Neural crest cell (in vitro differentiated cells): ENCODE measurements around the gene FAM114A2. TPM values are rescaled to one million over a fixed set of nuclear protein-coding genes. Genes with fewer than 3 reads are reported as not detected.

ENCODE experiments used
- DNase-seq: peaks from one replicate; pipeline ENCODE4 v3.0.0; 2021; ENCODE audit warnings: low read depth, mixed read lengths, low spot score
- H3K27ac Mint-ChIP-seq: one replicate; pipeline ENCODE4 v1.8.0; 2021; ENCODE audit warnings: mild to moderate bottlenecking, mixed read lengths; ENCODE audit not compliant: unreplicated experiment
- H3K27me3 Mint-ChIP-seq: 2 replicates; pipeline ENCODE4 v1.8.0; 2021; ENCODE audit warnings: low read depth, mild to moderate bottlenecking, mixed read lengths
- H3K36me3 Mint-ChIP-seq: 2 replicates; pipeline ENCODE4 v1.8.0; 2021; ENCODE audit warnings: low read depth, mild to moderate bottlenecking, mixed read lengths
- H3K4me1 Mint-ChIP-seq: 2 replicates; pipeline ENCODE4 v1.8.0; 2021; ENCODE audit warnings: mixed read lengths
- H3K4me3 Mint-ChIP-seq: one replicate; pipeline ENCODE4 v1.8.0; 2021; ENCODE audit warnings: mild to moderate bottlenecking, mixed read lengths
- H3K9me3 Mint-ChIP-seq: 2 replicates; pipeline ENCODE4 v1.8.0; 2021; ENCODE audit warnings: mixed read lengths
- CTCF ChIP-seq: fragments of 200-600 bp; sonication (generic); conservative IDR thresholded peaks from 2 replicates; pipeline ENCODE4 v1.5.0; 2021; ENCODE audit warnings: antibody characterized with exemption, mild to moderate bottlenecking
- total RNA-seq: library from RNA; stranded (reverse); gene quantifications from 2 replicates; pipeline ENCODE4 v1.2.1, GENCODE V29; 2021

The FAM114A2 gene
- total RNA-seq, 1 donor from 2014 or later, result 32.4 TPM

GRCh38 chr5:153964880-153965645, 73.6 kb downstream of the FAM114A2 start:
- H3K4me3 Mint-ChIP-seq, result peak overlapping the region; percentile 58
- peak; percentile 64 for DNase-seq

GRCh38 chr5:153964191-153964879, 74.4 kb downstream of the FAM114A2 start:
- H3K27ac Mint-ChIP-seq, result no peak overlapping the region
- no peaks in the 10 kb centered on the region for H3K36me3 Mint-ChIP-seq
- TF ChIP-seq CTCF, result no peak
- H3K4me3 Mint-ChIP-seq, result no peak overlapping the region
- H3K4me1 Mint-ChIP-seq, result peaks cover 9% of the 10 kb centered on the region
- H3K27me3 Mint-ChIP-seq, result peaks cover 6% of the 10 kb centered on the region
- no peak for DNase-seq
- no peaks in the 10 kb centered on the region for H3K9me3 Mint-ChIP-seq

More at GRCh38 chr5:153964880-153965645, 73.6 kb downstream of the FAM114A2 start:
- H3K36me3 Mint-ChIP-seq, result no peaks in the 10 kb centered on the region
- H3K27me3 Mint-ChIP-seq, result peaks cover 4% of the 10 kb centered on the region
- no peak overlapping the region for H3K27ac Mint-ChIP-seq
- H3K4me1 Mint-ChIP-seq, result peaks cover 9% of the 10 kb centered on the region
- no peaks in the 10 kb centered on the region for H3K9me3 Mint-ChIP-seq
- peak; percentile 95 for TF ChIP-seq CTCF

- H3K4me1 Mint-ChIP-seq, result peaks cover 9% of the 10 kb centered on the region
Observed at GRCh38 chr5:153960269-153961215, 78.2 kb downstream of the FAM114A2 start.

GRCh38 chr5:153959134-153959957, 79.4 kb downstream of the FAM114A2 start:
- H3K4me3 Mint-ChIP-seq, result no peak overlapping the region
- H3K4me1 Mint-ChIP-seq, result peaks cover 5% of the 10 kb centered on the region
- TF ChIP-seq CTCF, result no peak
- no peak for DNase-seq
- H3K27me3 Mint-ChIP-seq, result peaks cover 4% of the 10 kb centered on the region
- H3K27ac Mint-ChIP-seq, result peak overlapping the region; percentile 65
- H3K36me3 Mint-ChIP-seq, result no peaks in the 10 kb centered on the region
- peaks cover 3% of the 10 kb centered on the region for H3K9me3 Mint-ChIP-seq

More at GRCh38 chr5:153960269-153961215, 78.2 kb downstream of the FAM114A2 start:
- DNase-seq, result no peak
- H3K27ac Mint-ChIP-seq, result no peak overlapping the region
- H3K9me3 Mint-ChIP-seq, result no peaks in the 10 kb centered on the region
- H3K4me3 Mint-ChIP-seq, result no peak overlapping the region
- peaks cover 4% of the 10 kb centered on the region for H3K27me3 Mint-ChIP-seq
- TF ChIP-seq CTCF, result no peak
- H3K36me3 Mint-ChIP-seq, result no peaks in the 10 kb centered on the region
